HEK293T (cell line): ENCODE results near the gene LRRC39.

Experiments
- BHLHE40 ChIP-seq: fragments of 450-650 bp; IDR thresholded peaks from 2 replicates; pipeline ENCODE4 v1.6.1; 2016; ENCODE audit warnings: mild to moderate bottlenecking, moderate library complexity, borderline replicate concordance
- FOXA1 ChIP-seq: fragments of 450-650 bp; IDR thresholded peaks from 2 replicates; pipeline ENCODE4 v1.6.1; 2016; ENCODE audit warnings: mild to moderate bottlenecking
- FOXM1 ChIP-seq: fragments of 450-650 bp; IDR thresholded peaks from 2 replicates; pipeline ENCODE4 v1.6.1; 2017; ENCODE audit warnings: mild to moderate bottlenecking, borderline replicate concordance
- SP1 ChIP-seq: fragments of 450-650 bp; IDR thresholded peaks from 2 replicates; pipeline ENCODE4 v1.6.1; 2017

DNA sequence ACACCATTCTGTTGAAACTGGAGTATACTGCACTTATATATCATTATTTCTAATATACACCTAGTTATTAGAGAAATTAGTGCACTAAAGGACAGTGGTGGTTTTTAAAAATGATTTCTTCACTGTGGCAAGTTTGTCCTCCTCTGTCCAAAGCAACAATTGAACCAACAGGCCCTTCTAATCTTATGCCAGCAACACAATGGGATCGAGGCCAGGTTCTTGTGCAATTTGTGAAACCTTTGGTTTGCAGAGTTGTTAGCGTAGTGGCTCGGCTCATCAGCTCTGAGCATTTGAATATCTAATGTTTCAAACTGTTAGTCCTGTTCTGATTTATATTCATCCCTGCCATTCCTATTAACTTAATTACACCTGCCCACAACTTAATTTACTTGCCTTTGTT lies 9.9 kb upstream of the LRRC39 start:
- TF ChIP-seq FOXM1 (no peak), BHLHE40 (no peak), FOXA1 (no peak), SP1 (no peak)
